ENCODE results near the gene SFI1. TPM values are rescaled to one million over a fixed set of nuclear protein-coding genes. Genes with fewer than 3 reads are reported as not detected.
"Not testable (repeated sequence)": the region's sequence is repeated elsewhere in the genome, so short reads cannot be mapped to it uniquely, and the experiment has no call there.

The SFI1 gene
- total RNA-seq, 1 experiment from 2014 or later: 61.6 TPM

- H3K4me1 ChIP-seq (ENCODE audit: insufficient read depth, low read length, poor library complexity, severe bottlenecking): no peaks in the 10 kb centered on the region
- DNase-seq (ENCODE audit: low spot score): no peak
- BruUV-seq (replicated peaks): no TSS peak
- ChIA-PET POLR2A (ENCODE audit: low non-redundant PET) (no interaction called here), CTCF (no interaction called here)
- no peak overlapping the region for H3K27ac ChIP-seq (ENCODE audit: low read depth, low read length, poor library complexity, severe bottlenecking)
- H3K4me3 ChIP-seq (ENCODE audit: low read depth, low read length, poor library complexity, severe bottlenecking): no peak overlapping the region
- no peaks in the 10 kb centered on the region for H3K9me3 ChIP-seq (ENCODE audit: low read depth, low read length, poor library complexity, severe bottlenecking)
- peaks cover 66% of the 10 kb centered on the region for H3K36me3 ChIP-seq (ENCODE audit: insufficient read depth, low read length, poor library complexity, severe bottlenecking)
- H3K27me3 ChIP-seq (replicated peaks; ENCODE audit: insufficient read depth, low read depth, low read length, poor library complexity): no peaks in the 10 kb centered on the region
- TF ChIP-seq EZH2 (IDR thresholded peaks at IDR 0.05; ENCODE audit: borderline replicate concordance, low read depth, low read length, poor library complexity, severe bottlenecking) (no peak), CTCF (conservative IDR thresholded peaks at IDR 0.05; ENCODE audit: low read depth, low read length) (no peak)
- intact Hi-C loops (cut with micrococcal nuclease; ENCODE audit: unreplicated experiment): no loop called here
These were observed 15.2 kb upstream of the SFI1 start for GRCh38 chr22:31481129-31481528.

- H3K27me3 ChIP-seq (replicated peaks; ENCODE audit: insufficient read depth, low read depth, low read length, poor library complexity); intact Hi-C loops (cut with micrococcal nuclease; ENCODE audit: unreplicated experiment); H3K4me1 ChIP-seq (ENCODE audit: insufficient read depth, low read length, poor library complexity, severe bottlenecking); POLR2A ChIA-PET (ENCODE audit: low non-redundant PET); H3K4me3 ChIP-seq (ENCODE audit: low read depth, low read length, poor library complexity, severe bottlenecking); H3K27ac ChIP-seq (ENCODE audit: low read depth, low read length, poor library complexity, severe bottlenecking); BruUV-seq (replicated peaks); DNase-seq (ENCODE audit: low spot score); H3K9me3 ChIP-seq (ENCODE audit: low read depth, low read length, poor library complexity, severe bottlenecking); CTCF ChIA-PET: not testable (repeated sequence)
- peaks cover 70% of the 10 kb centered on the region for H3K36me3 ChIP-seq (ENCODE audit: insufficient read depth, low read length, poor library complexity, severe bottlenecking)
These were observed 13.9 kb upstream of the SFI1 start for GRCh38 chr22:31482470-31482869.

- intact Hi-C loops (cut with micrococcal nuclease; ENCODE audit: unreplicated experiment); H3K27ac ChIP-seq (ENCODE audit: low read depth, low read length, poor library complexity, severe bottlenecking); CTCF ChIA-PET; DNase-seq (ENCODE audit: low spot score); POLR2A ChIA-PET (ENCODE audit: low non-redundant PET); H3K27me3 ChIP-seq (replicated peaks; ENCODE audit: insufficient read depth, low read depth, low read length, poor library complexity); H3K4me3 ChIP-seq (ENCODE audit: low read depth, low read length, poor library complexity, severe bottlenecking); H3K9me3 ChIP-seq (ENCODE audit: low read depth, low read length, poor library complexity, severe bottlenecking); BruUV-seq (replicated peaks): not testable (repeated sequence)
- peaks cover 10% of the 10 kb centered on the region for H3K4me1 ChIP-seq (ENCODE audit: insufficient read depth, low read length, poor library complexity, severe bottlenecking)
- H3K36me3 ChIP-seq (ENCODE audit: insufficient read depth, low read length, poor library complexity, severe bottlenecking): peaks cover 57% of the 10 kb centered on the region
These were observed 10.0 kb upstream of the SFI1 start for GRCh38 chr22:31486369-31486768.

- POLR2A ChIA-PET (ENCODE audit: low non-redundant PET): no interaction called here
- H3K36me3 ChIP-seq (ENCODE audit: insufficient read depth, low read length, poor library complexity, severe bottlenecking): peaks cover 52% of the 10 kb centered on the region
- TF ChIP-seq EZH2 (IDR thresholded peaks at IDR 0.05; ENCODE audit: borderline replicate concordance, low read depth, low read length, poor library complexity, severe bottlenecking) (no peak), CTCF (conservative IDR thresholded peaks at IDR 0.05; ENCODE audit: low read depth, low read length) (no peak)
- H3K27me3 ChIP-seq (replicated peaks; ENCODE audit: insufficient read depth, low read depth, low read length, poor library complexity): no peaks in the 10 kb centered on the region
- no peak for DNase-seq (ENCODE audit: low spot score)
- H3K9me3 ChIP-seq (ENCODE audit: low read depth, low read length, poor library complexity, severe bottlenecking): no peaks in the 10 kb centered on the region
- H3K4me3 ChIP-seq (ENCODE audit: low read depth, low read length, poor library complexity, severe bottlenecking): no peak overlapping the region
- no peak overlapping the region for H3K27ac ChIP-seq (ENCODE audit: low read depth, low read length, poor library complexity, severe bottlenecking)
- no TSS peak for BruUV-seq (replicated peaks)
- CTCF ChIA-PET: no interaction called here
- H3K4me1 ChIP-seq (ENCODE audit: insufficient read depth, low read length, poor library complexity, severe bottlenecking): peaks cover 10% of the 10 kb centered on the region
- intact Hi-C loops (cut with micrococcal nuclease; ENCODE audit: unreplicated experiment): no loop called here
These were observed 9.4 kb upstream of the SFI1 start for GRCh38 chr22:31486951-31487350.
